HepG2 (cell line): Measurements from ENCODE around the gene JPT2. TPM values are rescaled to one million over a fixed set of nuclear protein-coding genes. Genes with fewer than 3 reads are reported as not detected.

ENCODE experiments used
- ARHGAP35 ChIP-seq: sonication (generic); formaldehyde crosslinking; IDR thresholded peaks from 2 replicates; pipeline ENCODE4 v1.9.0; 2022; ENCODE audit warnings: mild to moderate bottlenecking, inconsistent platforms, moderate library complexity, missing genetic modification reagents, borderline replicate concordance
- CEBPB ChIP-seq: IDR thresholded peaks from 2 replicates; pipeline ENCODE4 v1.6.1; 2011; ENCODE audit warnings: low read depth, low read length, improper control_type of control experiment, borderline replicate concordance
- FOSL2 ChIP-seq: sonication (generic); formaldehyde crosslinking; IDR thresholded peaks from 2 replicates; pipeline ENCODE4 v1.4.0; 2020; ENCODE audit warnings: missing genetic modification reagents
- FOXA3 ChIP-seq: IDR thresholded peaks from 2 replicates; pipeline ENCODE4 v1.6.1; 2016; ENCODE audit warnings: missing genetic modification reagents, missing compliant biosample characterization
- GATAD2A ChIP-seq: IDR thresholded peaks from 2 replicates; pipeline ENCODE4 v1.6.1; 2016
- LBX2 ChIP-seq: sonication (generic); formaldehyde crosslinking; IDR thresholded peaks from 2 replicates; pipeline ENCODE4 v1.5.0; 2020; ENCODE audit warnings: missing genetic modification reagents, mild to moderate bottlenecking, borderline replicate concordance
- MAF1 ChIP-seq: sonication (generic); formaldehyde crosslinking; IDR thresholded peaks from 2 replicates; pipeline ENCODE4 v1.5.0; 2020; ENCODE audit warnings: missing genetic modification reagents, borderline replicate concordance
- PHB2 ChIP-seq: fragments of 450-650 bp; IDR thresholded peaks from 2 replicates; pipeline ENCODE4 v1.6.1; 2018; ENCODE audit not compliant: partially characterized antibody
- PPARG ChIP-seq: conservative IDR thresholded peaks from 2 replicates; pipeline ENCODE4 v1.6.1; 2016; ENCODE audit warnings: missing biosample characterization, missing genetic modification reagents
- RXRB ChIP-seq: IDR thresholded peaks from 2 replicates; pipeline ENCODE4 v1.6.1; 2016; ENCODE audit warnings: borderline replicate concordance, missing genetic modification reagents, missing compliant biosample characterization
- THRA ChIP-seq: sonication (generic); formaldehyde crosslinking; IDR thresholded peaks from 2 replicates; pipeline ENCODE4 v1.4.0; 2020; ENCODE audit warnings: missing genetic modification reagents, borderline replicate concordance
- ZNF121 ChIP-seq: sonication (generic); formaldehyde crosslinking; IDR thresholded peaks from 2 replicates; pipeline ENCODE4 v1.5.0; 2020; ENCODE audit warnings: mild to moderate bottlenecking, missing genetic modification reagents
- ZNF18 ChIP-seq: sonication (generic); formaldehyde crosslinking; IDR thresholded peaks from 2 replicates; pipeline ENCODE4 v1.8.0; 2022; ENCODE audit warnings: mild to moderate bottlenecking, missing genetic modification reagents; ENCODE audit not compliant: insufficient replicate concordance
- ZNF230 ChIP-seq: sonication (generic); formaldehyde crosslinking; IDR thresholded peaks from 2 replicates; pipeline ENCODE4 v1.4.0; 2020; ENCODE audit warnings: mild to moderate bottlenecking, missing genetic modification reagents
- ZNF317 ChIP-seq: sonication (generic); formaldehyde crosslinking; IDR thresholded peaks from 2 replicates; pipeline ENCODE4 v1.5.0; 2020; ENCODE audit warnings: mild to moderate bottlenecking, missing genetic modification reagents
- ZNF331 ChIP-seq: sonication (generic); formaldehyde crosslinking; IDR thresholded peaks from 2 replicates; pipeline ENCODE4 v1.4.0; 2020; ENCODE audit warnings: missing genetic modification reagents
- ZNF513 ChIP-seq: sonication (generic); formaldehyde crosslinking; conservative IDR thresholded peaks from 2 replicates; pipeline ENCODE4 v1.5.0; 2020; ENCODE audit warnings: missing genetic modification reagents
- ZNF563 ChIP-seq: sonication (generic); formaldehyde crosslinking; IDR thresholded peaks from 2 replicates; pipeline ENCODE4 v1.8.0; 2022; ENCODE audit warnings: mild to moderate bottlenecking, moderate library complexity, missing genetic modification reagents
- ZNF879 ChIP-seq: sonication (generic); formaldehyde crosslinking; IDR thresholded peaks from 2 replicates; pipeline ENCODE4 v1.8.1; 2023; ENCODE audit warnings: missing genetic modification reagents
- ZSCAN30 ChIP-seq: sonication (generic); formaldehyde crosslinking; IDR thresholded peaks from 2 replicates; pipeline ENCODE4 v1.5.0; 2020; ENCODE audit warnings: mild to moderate bottlenecking, missing genetic modification reagents
- polyA plus RNA-seq, 8 experiments: library from polyadenylated mRNA; depleted of rRNA in 3 of 8; stranded (reverse) in 7 of 8; unstranded in 1 of 8; fragments of >200 nt; fragmentation: Illumina TruSeq in 4 of 8; extraction: Trizol in 4 of 8; gene quantifications; 2 replicates each; pipeline versions ENCODE4 v1.2.1 to v1.2.3, GENCODE V29; 2011 to 2016; ENCODE audit warnings: low read depth in 4 of 8, missing spikeins in 1 of 8, mixed read lengths in 1 of 8; ENCODE audit not compliant: insufficient read depth in 1 of 8
- total RNA-seq, 5 experiments: library from RNA; depleted of rRNA; stranded (reverse); fragments of >200 nt; fragmentation: Illumina TruSeq; extraction: Trizol; gene quantifications; 2 replicates each; pipeline ENCODE4 v1.2.3, GENCODE V29; 2016; ENCODE audit warnings: low read depth in 1 of 5
- TF ChIP-seq, protein P1 (sequence below): sonication (generic); formaldehyde crosslinking; IDR thresholded peaks from 2 replicates; pipeline ENCODE4 v1.4.0; 2020; ENCODE audit warnings: missing genetic modification reagents, mild to moderate bottlenecking, borderline replicate concordance
- TF ChIP-seq, protein P2 (sequence below): sonication (generic); formaldehyde crosslinking; IDR thresholded peaks from 2 replicates; pipeline ENCODE4 v1.4.0; 2020; ENCODE audit warnings: missing genetic modification reagents

The JPT2 gene
- total and polyA plus RNA-seq, 2 of the 13 experiments (the other 11 are each of a cell fraction or from before 2014, with no cell fraction given), result 53.5 to 89.4 TPM

- TF ChIP-seq ZNF18 (CRISPR knock-in tag) (no peak), ZNF230 (no peak), LBX2 (CRISPR knock-in tag) (no peak), CEBPB (no peak), THRA (peak; percentile 57; the same call in 1 of the 2 replicates), ZNF121 (CRISPR knock-in tag) (no peak), ZNF317 (CRISPR knock-in tag) (peak; percentile 29; the same call in 1 of the 2 replicates), RXRB (CRISPR knock-in tag) (peak; percentile 62; the same call in 1 of the 2 replicates), ZNF879 (CRISPR knock-in tag) (no peak), PPARG (CRISPR knock-in tag) (no peak), FOSL2 (peak; percentile 98), ZSCAN30 (CRISPR knock-in tag) (no peak), MAF1 (CRISPR knock-in tag) (no peak), GATAD2A (CRISPR knock-in tag) (peak; percentile 46), PHB2 (no peak), ARHGAP35 (CRISPR knock-in tag) (no peak), ZNF331 (0 out of 2 replicates have a peak, but pooled peaks have one; percentile 31), ZNF563 (CRISPR knock-in tag) (no peak), FOXA3 (CRISPR knock-in tag) (peak; percentile 96), ZNF513 (CRISPR knock-in tag) (no peak)
- TF ChIP-seq, protein P1, sequence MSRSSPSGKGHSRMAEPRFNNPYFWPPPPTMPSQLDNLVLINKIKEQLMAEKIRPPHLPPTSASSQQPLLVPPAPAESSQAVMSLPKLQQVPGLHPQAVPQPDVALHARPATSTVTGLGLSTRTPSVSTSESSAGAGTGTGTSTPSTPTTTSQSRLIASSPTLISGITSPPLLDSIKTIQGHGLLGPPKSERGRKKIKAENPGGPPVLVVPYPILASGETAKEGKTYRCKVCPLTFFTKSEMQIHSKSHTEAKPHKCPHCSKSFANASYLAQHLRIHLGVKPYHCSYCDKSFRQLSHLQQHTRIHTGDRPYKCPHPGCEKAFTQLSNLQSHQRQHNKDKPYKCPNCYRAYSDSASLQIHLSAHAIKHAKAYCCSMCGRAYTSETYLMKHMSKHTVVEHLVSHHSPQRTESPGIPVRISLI (CRISPR knock-in tag), result peak; percentile 43; the same call in 1 of the 2 replicates
- TF ChIP-seq, protein P2, sequence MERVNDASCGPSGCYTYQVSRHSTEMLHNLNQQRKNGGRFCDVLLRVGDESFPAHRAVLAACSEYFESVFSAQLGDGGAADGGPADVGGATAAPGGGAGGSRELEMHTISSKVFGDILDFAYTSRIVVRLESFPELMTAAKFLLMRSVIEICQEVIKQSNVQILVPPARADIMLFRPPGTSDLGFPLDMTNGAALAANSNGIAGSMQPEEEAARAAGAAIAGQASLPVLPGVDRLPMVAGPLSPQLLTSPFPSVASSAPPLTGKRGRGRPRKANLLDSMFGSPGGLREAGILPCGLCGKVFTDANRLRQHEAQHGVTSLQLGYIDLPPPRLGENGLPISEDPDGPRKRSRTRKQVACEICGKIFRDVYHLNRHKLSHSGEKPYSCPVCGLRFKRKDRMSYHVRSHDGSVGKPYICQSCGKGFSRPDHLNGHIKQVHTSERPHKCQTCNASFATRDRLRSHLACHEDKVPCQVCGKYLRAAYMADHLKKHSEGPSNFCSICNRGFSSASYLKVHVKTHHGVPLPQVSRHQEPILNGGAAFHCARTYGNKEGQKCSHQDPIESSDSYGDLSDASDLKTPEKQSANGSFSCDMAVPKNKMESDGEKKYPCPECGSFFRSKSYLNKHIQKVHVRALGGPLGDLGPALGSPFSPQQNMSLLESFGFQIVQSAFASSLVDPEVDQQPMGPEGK (CRISPR knock-in tag), result peak; percentile 91
Observed at GRCh38 chr16:1688807-1689560, 10.9 kb downstream of the JPT2 start (continued).
